Endothelial cell of hepatic sinusoid (primary cell): Measurements from ENCODE around the gene MAGEB1.

Experiments
- in situ Hi-C: cut with HindIII; loops from 2 replicates; pipeline ENCODE4 v1.10.0; 2017; ENCODE audit warnings: low sequenced_read_pairs

Gene MAGEB1

GRCh38 chrX:30296408-30297254, 49.7 kb downstream of the MAGEB1 start:
- in situ Hi-C loops = no loop called here

GRCh38 chrX:30301208-30301607, 54.3 kb downstream of the MAGEB1 start:
- in situ Hi-C loops = no loop called here
